ENCODE results near the gene DHX30.
"Not testable (repeated sequence)": the region's sequence is repeated elsewhere in the genome, so short reads cannot be mapped to it uniquely, and the experiment has no call there.

The DHX30 gene

GRCh38 chr3:47854720-47855455 lies 52.0 kb downstream of the DHX30 start:
- no peak for DNase-seq

- DNase-seq, result no peak
Measured at GRCh38 chr3:47855461-47856383, 52.8 kb downstream of the DHX30 start.

- DNase-seq, result no peak
Measured at GRCh38 chr3:47856669-47857068, 53.7 kb downstream of the DHX30 start.

- DNase-seq, result no peak
Measured at GRCh38 chr3:47857151-47857550, 54.2 kb downstream of the DHX30 start.

GRCh38 chr3:47859956-47860605 lies 57.1 kb downstream of the DHX30 start:
- DNase-seq, result no peak

- DNase-seq, result no peak
Measured at GRCh38 chr3:47863391-47864128, 60.6 kb downstream of the DHX30 start.

GRCh38 chr3:47865192-47865591 lies 62.3 kb downstream of the DHX30 start:
- DNase-seq, result no peak

- no peak for DNase-seq
Measured at GRCh38 chr3:47867451-47868044, 64.6 kb downstream of the DHX30 start.

- DNase-seq, result no peak
Measured at GRCh38 chr3:47868306-47868705, 65.4 kb downstream of the DHX30 start.

GRCh38 chr3:47870156-47870555 lies 67.2 kb downstream of the DHX30 start:
- DNase-seq, result no peak

GRCh38 chr3:47870702-47871260 lies 67.8 kb downstream of the DHX30 start:
- no peak for DNase-seq

- no peak for DNase-seq
Measured at GRCh38 chr3:47871389-47871788, 68.5 kb downstream of the DHX30 start.

- DNase-seq, result no peak
Measured at GRCh38 chr3:47872916-47873315, 70.0 kb downstream of the DHX30 start.

- DNase-seq, result no peak
Measured at GRCh38 chr3:47874438-47874837, 71.5 kb downstream of the DHX30 start.

GRCh38 chr3:47874913-47875312 lies 72.0 kb downstream of the DHX30 start:
- DNase-seq, result no peak

- no peak for DNase-seq
Measured at GRCh38 chr3:47877290-47877689, 74.4 kb downstream of the DHX30 start.

GRCh38 chr3:47877719-47878118 lies 74.8 kb downstream of the DHX30 start:
- no peak for DNase-seq

- no peak for DNase-seq
Measured at GRCh38 chr3:47882338-47882737, 79.4 kb downstream of the DHX30 start.

- no peak for DNase-seq
Measured at GRCh38 chr3:47884603-47885002, 81.7 kb downstream of the DHX30 start.

GRCh38 chr3:47885168-47885567 lies 82.2 kb downstream of the DHX30 start:
- DNase-seq, result no peak

GRCh38 chr3:47887991-47888390 lies 85.1 kb downstream of the DHX30 start:
- DNase-seq, result not testable (repeated sequence)
